ENCODE data around the gene GAL3ST2.
"Not testable (repeated sequence)": the region's sequence is repeated elsewhere in the genome, so short reads cannot be mapped to it uniquely, and the experiment has no call there.

GAL3ST2 gene

DNA sequence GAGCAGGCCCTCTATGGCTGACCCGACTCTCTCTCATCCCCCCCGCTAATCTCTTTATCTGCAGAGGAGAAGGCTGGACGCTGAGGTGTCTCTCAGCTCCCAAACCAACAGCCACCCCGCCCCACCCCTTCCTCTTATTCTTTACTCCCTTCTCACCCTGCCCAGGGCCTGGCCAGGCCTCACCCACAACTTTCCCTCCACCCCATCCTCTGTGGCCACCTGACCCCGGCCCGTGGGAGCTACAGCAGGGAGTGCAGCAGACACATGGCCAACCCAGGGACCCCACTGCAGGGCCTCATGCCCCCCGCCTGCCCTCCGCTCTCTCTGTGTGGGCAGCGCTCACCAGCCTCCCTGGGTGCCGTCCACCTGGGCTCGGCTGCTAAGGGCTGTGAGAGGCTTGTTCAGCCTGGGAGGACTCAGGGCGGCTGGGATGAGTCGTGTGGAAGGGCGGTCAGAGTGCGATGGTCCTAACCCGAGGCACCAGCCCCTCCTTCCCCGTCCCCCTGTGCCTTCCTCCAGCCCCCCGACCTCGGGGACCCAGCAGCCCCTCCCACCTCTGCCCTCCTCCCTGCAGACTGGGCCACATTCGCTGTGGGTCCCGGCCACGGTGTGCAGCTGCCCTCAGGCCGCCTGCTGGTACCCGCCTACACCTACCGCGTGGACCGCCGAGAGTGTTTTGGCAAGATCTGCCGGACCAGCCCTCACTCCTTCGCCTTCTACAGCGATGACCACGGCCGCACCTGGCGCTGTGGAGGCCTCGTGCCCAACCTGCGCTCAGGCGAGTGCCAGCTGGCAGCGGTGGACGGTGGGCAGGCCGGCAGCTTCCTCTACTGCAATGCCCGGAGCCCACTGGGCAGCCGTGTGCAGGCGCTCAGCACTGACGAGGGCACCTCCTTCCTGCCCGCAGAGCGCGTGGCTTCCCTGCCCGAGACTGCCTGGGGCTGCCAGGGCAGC is 39.1 kb downstream of the GAL3ST2 start:
- no peaks in the 10 kb centered on the region for H3K4me1 ChIP-seq (ENCODE audit: low read depth, poor library complexity, severe bottlenecking)
- H2AFZ ChIP-seq (ENCODE audit: low read depth), result no peak overlapping the region
- H3K4me3 ChIP-seq (IDR thresholded peaks at IDR 0.05; ENCODE audit: insufficient read depth, low read depth, low read length), result no peak overlapping the region
- TF ChIP-seq, protein P1, sequence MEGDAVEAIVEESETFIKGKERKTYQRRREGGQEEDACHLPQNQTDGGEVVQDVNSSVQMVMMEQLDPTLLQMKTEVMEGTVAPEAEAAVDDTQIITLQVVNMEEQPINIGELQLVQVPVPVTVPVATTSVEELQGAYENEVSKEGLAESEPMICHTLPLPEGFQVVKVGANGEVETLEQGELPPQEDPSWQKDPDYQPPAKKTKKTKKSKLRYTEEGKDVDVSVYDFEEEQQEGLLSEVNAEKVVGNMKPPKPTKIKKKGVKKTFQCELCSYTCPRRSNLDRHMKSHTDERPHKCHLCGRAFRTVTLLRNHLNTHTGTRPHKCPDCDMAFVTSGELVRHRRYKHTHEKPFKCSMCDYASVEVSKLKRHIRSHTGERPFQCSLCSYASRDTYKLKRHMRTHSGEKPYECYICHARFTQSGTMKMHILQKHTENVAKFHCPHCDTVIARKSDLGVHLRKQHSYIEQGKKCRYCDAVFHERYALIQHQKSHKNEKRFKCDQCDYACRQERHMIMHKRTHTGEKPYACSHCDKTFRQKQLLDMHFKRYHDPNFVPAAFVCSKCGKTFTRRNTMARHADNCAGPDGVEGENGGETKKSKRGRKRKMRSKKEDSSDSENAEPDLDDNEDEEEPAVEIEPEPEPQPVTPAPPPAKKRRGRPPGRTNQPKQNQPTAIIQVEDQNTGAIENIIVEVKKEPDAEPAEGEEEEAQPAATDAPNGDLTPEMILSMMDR (conservative IDR thresholded peaks at IDR 0.05; ENCODE audit: low read depth, low read length), result no peak
- H3K27me3 ChIP-seq (ENCODE audit: insufficient read depth, low read depth), result peaks cover 60% of the 10 kb centered on the region
- H3K79me2 ChIP-seq (ENCODE audit: insufficient read depth, low read depth), result no peaks in the 10 kb centered on the region
- H3K9ac ChIP-seq, result no peak overlapping the region
- H3K36me3 ChIP-seq (ENCODE audit: insufficient read depth), result no peaks in the 10 kb centered on the region
- no peaks in the 10 kb centered on the region for H4K20me1 ChIP-seq (ENCODE audit: insufficient read depth)
- no peak overlapping the region for H3K27ac ChIP-seq
- no peak overlapping the region for H3K4me2 ChIP-seq

DNA sequence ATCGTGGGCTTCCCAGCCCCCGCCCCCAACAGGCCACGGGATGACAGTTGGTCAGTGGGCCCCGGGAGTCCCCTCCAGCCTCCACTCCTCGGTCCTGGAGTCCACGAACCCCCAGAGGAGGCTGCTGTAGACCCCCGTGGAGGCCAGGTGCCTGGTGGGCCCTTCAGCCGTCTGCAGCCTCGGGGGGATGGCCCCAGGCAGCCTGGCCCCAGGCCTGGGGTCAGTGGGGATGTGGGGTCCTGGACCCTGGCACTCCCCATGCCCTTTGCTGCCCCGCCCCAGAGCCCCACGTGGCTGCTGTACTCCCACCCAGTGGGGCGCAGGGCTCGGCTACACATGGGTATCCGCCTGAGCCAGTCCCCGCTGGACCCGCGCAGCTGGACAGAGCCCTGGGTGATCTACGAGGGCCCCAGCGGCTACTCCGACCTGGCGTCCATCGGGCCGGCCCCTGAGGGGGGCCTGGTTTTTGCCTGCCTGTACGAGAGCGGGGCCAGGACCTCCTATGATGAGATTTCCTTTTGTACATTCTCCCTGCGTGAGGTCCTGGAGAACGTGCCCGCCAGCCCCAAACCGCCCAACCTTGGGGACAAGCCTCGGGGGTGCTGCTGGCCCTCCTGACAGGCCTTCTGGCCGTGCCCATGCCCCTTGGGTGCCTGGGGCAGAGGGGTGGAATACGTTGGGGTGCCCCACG is 40.0 kb downstream of the GAL3ST2 start:
- TF ChIP-seq, protein P1 (conservative IDR thresholded peaks at IDR 0.05; ENCODE audit: low read depth, low read length), result no peak
- Histone ChIP-seq H3K4me2 (no peak overlapping the region), H3K4me1 (ENCODE audit: low read depth, poor library complexity, severe bottlenecking) (no peaks in the 10 kb centered on the region), H3K9ac (no peak overlapping the region), H3K27ac (no peak overlapping the region), H4K20me1 (ENCODE audit: insufficient read depth) (no peaks in the 10 kb centered on the region), H3K27me3 (ENCODE audit: insufficient read depth, low read depth) (peaks cover 56% of the 10 kb centered on the region), H3K4me3 (IDR thresholded peaks at IDR 0.05; ENCODE audit: insufficient read depth, low read depth, low read length) (no peak overlapping the region), H3K36me3 (ENCODE audit: insufficient read depth) (no peaks in the 10 kb centered on the region), H3K79me2 (ENCODE audit: insufficient read depth, low read depth) (no peaks in the 10 kb centered on the region), H2AFZ (ENCODE audit: low read depth) (no peak overlapping the region)

DNA sequence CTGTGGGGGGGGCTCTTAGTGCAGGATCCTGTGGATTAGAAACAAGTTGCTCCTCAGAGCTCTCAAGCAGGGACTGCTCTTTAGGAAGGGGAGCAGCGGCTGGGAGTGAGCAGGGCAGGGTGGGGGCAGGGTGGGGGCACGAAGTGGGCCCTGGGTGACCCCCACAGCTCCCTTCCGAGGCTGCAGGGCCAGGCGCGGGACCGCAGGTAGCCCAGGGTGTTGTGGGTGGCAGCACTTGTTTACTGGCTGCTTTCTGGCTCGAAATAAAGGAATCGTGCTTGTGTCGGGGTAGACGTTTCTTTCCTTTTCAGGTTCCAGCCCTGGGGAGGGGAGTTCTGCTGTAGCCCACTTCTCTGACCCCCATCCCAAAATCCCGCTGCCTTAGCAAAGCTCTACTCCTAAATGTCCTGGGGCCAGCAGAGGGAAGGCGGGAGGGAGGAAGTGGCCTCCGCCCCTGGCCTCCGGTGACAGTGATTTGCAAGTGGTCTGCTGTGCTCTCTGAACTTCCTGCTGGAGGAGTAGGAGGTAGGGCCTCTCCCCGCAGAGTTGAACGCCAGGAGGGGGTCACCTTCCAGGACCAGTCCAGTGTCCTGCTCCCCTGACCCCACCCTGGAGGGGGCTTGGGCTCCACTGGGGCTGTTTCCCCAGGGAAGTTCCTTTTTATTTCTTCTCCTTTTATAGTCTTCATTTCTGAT is 40.7 kb downstream of the GAL3ST2 start:
- Histone ChIP-seq H3K36me3 (ENCODE audit: insufficient read depth) (no peaks in the 10 kb centered on the region), H3K4me3 (IDR thresholded peaks at IDR 0.05; ENCODE audit: insufficient read depth, low read depth, low read length) (no peak overlapping the region), H3K79me2 (ENCODE audit: insufficient read depth, low read depth) (no peaks in the 10 kb centered on the region), H3K4me2 (no peak overlapping the region), H2AFZ (ENCODE audit: low read depth) (no peak overlapping the region), H3K27ac (no peak overlapping the region), H3K27me3 (ENCODE audit: insufficient read depth, low read depth) (peaks cover 54% of the 10 kb centered on the region), H3K9ac (no peak overlapping the region), H4K20me1 (ENCODE audit: insufficient read depth) (no peaks in the 10 kb centered on the region), H3K4me1 (ENCODE audit: low read depth, poor library complexity, severe bottlenecking) (no peaks in the 10 kb centered on the region)
- TF ChIP-seq, protein P1 (conservative IDR thresholded peaks at IDR 0.05; ENCODE audit: low read depth, low read length), result no peak

DNA sequence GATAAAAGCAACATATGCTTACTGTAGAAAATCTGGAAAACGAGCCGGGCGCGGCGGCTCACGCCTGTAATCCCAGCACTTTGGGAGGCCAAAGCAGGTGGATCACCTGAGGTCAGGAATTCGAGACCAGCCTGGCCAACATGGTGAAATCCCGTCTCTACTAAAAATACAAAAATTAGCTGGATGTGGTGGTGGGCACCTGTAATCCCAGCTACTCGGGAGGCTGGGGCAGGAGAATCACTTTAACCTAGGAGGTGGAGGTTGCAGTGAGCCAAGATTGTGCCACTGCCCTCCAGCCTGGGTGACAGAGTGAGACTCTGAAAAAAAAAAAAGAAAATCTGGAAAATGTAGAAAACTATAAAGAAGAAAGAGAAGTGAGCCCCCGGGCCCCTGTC is 41.2 kb downstream of the GAL3ST2 start:
- not testable (repeated sequence) for H3K9ac ChIP-seq; H3K4me2 ChIP-seq; H3K36me3 ChIP-seq (ENCODE audit: insufficient read depth); H3K4me1 ChIP-seq (ENCODE audit: low read depth, poor library complexity, severe bottlenecking); H3K4me3 ChIP-seq (IDR thresholded peaks at IDR 0.05; ENCODE audit: insufficient read depth, low read depth, low read length); H3K27ac ChIP-seq; H4K20me1 ChIP-seq (ENCODE audit: insufficient read depth); H3K79me2 ChIP-seq (ENCODE audit: insufficient read depth, low read depth); H2AFZ ChIP-seq (ENCODE audit: low read depth)
- H3K27me3 ChIP-seq (ENCODE audit: insufficient read depth, low read depth), result peaks cover 49% of the 10 kb centered on the region; the same call in 1 of the 2 replicates
